Lower leg skin (tissue), 4 donors: Measurements from ENCODE around the gene METTL15. TPM values are rescaled to one million over a fixed set of nuclear protein-coding genes. Genes with fewer than 3 reads are reported as not detected.

ENCODE experiments used
- DNase-seq, 2 donors: peaks; one replicate each; pipeline ENCODE4 v3.0.0-alpha.2; 2019; ENCODE audit warnings: low spot score in 2 of 2
- H3K4me3 ChIP-seq: fragments of 200-600 bp; sonication (generic); 2 replicates; pipeline ENCODE4 v1.5.1; 2017; ENCODE audit warnings: mild to moderate bottlenecking, low read depth; ENCODE audit not compliant: poor library complexity, severe bottlenecking
- CTCF ChIP-seq, 3 donors: fragments of 450-650 bp; IDR thresholded peaks; one replicate each; pipeline ENCODE4 v1.5.1; 2016; ENCODE audit warnings: antibody characterized with exemption in 3 of 3, mild to moderate bottlenecking in 3 of 3, moderate library complexity in 2 of 3
- POLR2A ChIP-seq, 2 donors: fragments of 450-650 bp; IDR thresholded peaks; one replicate each; pipeline ENCODE4 v1.6.1; 2016 to 2017; ENCODE audit warnings: antibody characterized with exemption in 2 of 2, mild to moderate bottlenecking in 1 of 2, moderate library complexity in 1 of 2
- WGBS, 2 donors: methylation state at CpG; one replicate each; pipeline ENCODE4 v1.1.5; 2018; 5-methylcytosine and 5-hydroxymethylcytosine counted together
- intact Hi-C: fragments of 100-400 bp; cut with DNase I; formaldehyde crosslinking; loops from one replicate; pipeline ENCODE4 v1.15.0; 2023; ENCODE audit warnings: low total_unique reads
- total RNA-seq, 4 donors: library from RNA; depleted of rRNA; stranded (reverse); fragments of >200 nt; gene quantifications; one replicate each; pipeline ENCODE4 v1.1.0, GENCODE V29; 2016

Gene METTL15
- total RNA-seq, 4 donors from 2014 or later: 5.4 to 12.9 (median 8.5) TPM

GRCh38 chr11:28137366-28137765 lies 29.2 kb downstream of the METTL15 start:
- H3K4me3 ChIP-seq: no peak overlapping the region
- DNase-seq: no peak
- intact Hi-C loops: no loop called here
- WGBS, 2 donors: 93 to 99% methylated on average over 3 of the region's 3 CpGs
- TF ChIP-seq CTCF (IDR thresholded peaks at IDR 0.05): no peak
- TF ChIP-seq POLR2A (IDR thresholded peaks at IDR 0.05): no peak

- intact Hi-C loops: no loop called here
- TF ChIP-seq POLR2A (IDR thresholded peaks at IDR 0.05): no peak
- TF ChIP-seq CTCF (IDR thresholded peaks at IDR 0.05): no peak
- no peak for DNase-seq
- whole genome bisulfite sequencing, 2 donors: 94 to 96% methylated on average over 1 of the region's 1 CpG
- no peak overlapping the region for H3K4me3 ChIP-seq
These were observed 29.6 kb downstream of the METTL15 start for GRCh38 chr11:28137832-28138231.

GRCh38 chr11:28139841-28140415 lies 31.7 kb downstream of the METTL15 start:
- intact Hi-C loops: no loop called here
- TF ChIP-seq POLR2A (IDR thresholded peaks at IDR 0.05): no peak
- TF ChIP-seq CTCF (IDR thresholded peaks at IDR 0.05): no peak
- 97 to 98% methylated on average over 5 of the region's 5 CpGs for WGBS, 2 donors
- no peak for DNase-seq
- no peak overlapping the region for H3K4me3 ChIP-seq

- H3K4me3 ChIP-seq: no peak overlapping the region
- intact Hi-C loops: no loop called here
- WGBS, 2 donors: 92 to 94% methylated on average over 9 of the region's 9 CpGs
- no peak for DNase-seq
- TF ChIP-seq CTCF (IDR thresholded peaks at IDR 0.05) (no peak), POLR2A (IDR thresholded peaks at IDR 0.05) (no peak)
These were observed 32.7 kb downstream of the METTL15 start for GRCh38 chr11:28140689-28141455.

- DNase-seq: no peak
- H3K4me3 ChIP-seq: no peak overlapping the region
- TF ChIP-seq CTCF (IDR thresholded peaks at IDR 0.05) (no peak), POLR2A (IDR thresholded peaks at IDR 0.05) (no peak)
- WGBS, 2 donors: 94% methylated on average over 1 of the region's 1 CpG
- intact Hi-C loops: no loop called here
These were observed 34.5 kb downstream of the METTL15 start for GRCh38 chr11:28142724-28143123.
